Ishikawa (cell line): ENCODE results near the gene QSER1.

Source experiments
- CEBPB ChIP-seq: IDR thresholded peaks from 2 replicates; pipeline ENCODE4 v1.6.1; 2012
- CREB1 ChIP-seq: IDR thresholded peaks from 2 replicates; pipeline ENCODE4 v1.6.1; 2012; ENCODE audit warnings: low read depth
- EGR1 ChIP-seq: IDR thresholded peaks from 2 replicates; pipeline ENCODE4 v1.6.1; 2012
- EP300 ChIP-seq: IDR thresholded peaks from 2 replicates; pipeline ENCODE4 v1.6.1; 2012; ENCODE audit warnings: borderline replicate concordance
- FOXM1 ChIP-seq: IDR thresholded peaks from 2 replicates; pipeline ENCODE4 v1.6.1; 2012; ENCODE audit warnings: low read depth, borderline replicate concordance
- MAX ChIP-seq: IDR thresholded peaks from 2 replicates; pipeline ENCODE4 v1.6.1; 2012
- NFIC ChIP-seq: IDR thresholded peaks from 2 replicates; pipeline ENCODE4 v1.6.1; 2012
- RAD21 ChIP-seq: IDR thresholded peaks from 2 replicates; pipeline ENCODE4 v1.6.1; 2012; ENCODE audit warnings: low read depth
- REST ChIP-seq: IDR thresholded peaks from 2 replicates; pipeline ENCODE4 v1.6.1; 2012; ENCODE audit warnings: low read depth, mild to moderate bottlenecking
- TAF1 ChIP-seq: IDR thresholded peaks from 2 replicates; pipeline ENCODE4 v1.6.1; 2012; ENCODE audit warnings: low read depth, mild to moderate bottlenecking
- TCF12 ChIP-seq: IDR thresholded peaks from 2 replicates; pipeline ENCODE4 v1.6.1; 2012; ENCODE audit warnings: low read depth
- TEAD4 ChIP-seq: IDR thresholded peaks from 2 replicates; pipeline ENCODE4 v1.6.1; 2012
- USF1 ChIP-seq: IDR thresholded peaks from 2 replicates; pipeline ENCODE4 v1.6.1; 2012
- YY1 ChIP-seq: IDR thresholded peaks from 2 replicates; pipeline ENCODE4 v1.6.1; 2012; ENCODE audit warnings: low read depth
- ZBTB7A ChIP-seq: IDR thresholded peaks from 2 replicates; pipeline ENCODE4 v1.6.1; 2012; ENCODE audit warnings: low read depth

The QSER1 gene

GRCh38 chr11:32892355-32893092 lies at the start of gene QSER1:
Gene QSER1 (plus strand): TSS chr11:32892811. CDS start chr11:32893126, 315 bp downstream.
- TF ChIP-seq USF1 (peak; percentile 19; the same call in 1 of the 2 replicates), TAF1 (peak; percentile 36), MAX (peak; percentile 76), EP300 (no peak; the same call in none of the 2 replicates), CEBPB (no peak), YY1 (no peak), REST (peak; percentile 51), FOXM1 (no peak), EGR1 (peak; percentile 32), ZBTB7A (no peak), CREB1 (no peak), NFIC (no peak; the same call in 1 of the 2 replicates), RAD21 (no peak), TEAD4 (no peak)

DNA sequence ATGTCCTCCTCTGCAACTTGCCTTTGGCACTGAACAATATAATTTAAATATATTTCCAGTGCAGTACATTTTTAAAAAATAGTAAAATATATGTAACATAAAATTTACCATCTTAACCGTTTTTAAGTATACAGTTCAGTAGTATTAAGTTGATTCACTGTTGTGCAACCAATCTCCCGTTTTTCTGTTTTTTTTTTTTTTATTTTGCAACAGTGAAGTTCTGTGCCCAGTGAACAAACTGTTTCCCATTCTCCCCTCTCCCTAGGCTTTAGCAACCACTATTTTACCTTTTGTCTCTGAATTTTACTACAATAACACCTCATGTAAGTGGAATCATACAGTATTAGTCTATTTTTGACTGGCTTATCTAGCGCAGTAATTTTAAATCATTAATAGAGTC lies 49.1 kb upstream of the QSER1 start:
- no peak for TF ChIP-seq YY1
- TF ChIP-seq TCF12, result no peak
- no peak for TF ChIP-seq CREB1
- no peak for TF ChIP-seq ZBTB7A
- no peak for TF ChIP-seq EGR1
- no peak for TF ChIP-seq FOXM1
- no peak for TF ChIP-seq TAF1
- no peak for TF ChIP-seq CEBPB
- TF ChIP-seq MAX, result no peak
- TF ChIP-seq REST, result no peak
- no peak for TF ChIP-seq EP300
- no peak for TF ChIP-seq NFIC
- no peak for TF ChIP-seq TEAD4

DNA sequence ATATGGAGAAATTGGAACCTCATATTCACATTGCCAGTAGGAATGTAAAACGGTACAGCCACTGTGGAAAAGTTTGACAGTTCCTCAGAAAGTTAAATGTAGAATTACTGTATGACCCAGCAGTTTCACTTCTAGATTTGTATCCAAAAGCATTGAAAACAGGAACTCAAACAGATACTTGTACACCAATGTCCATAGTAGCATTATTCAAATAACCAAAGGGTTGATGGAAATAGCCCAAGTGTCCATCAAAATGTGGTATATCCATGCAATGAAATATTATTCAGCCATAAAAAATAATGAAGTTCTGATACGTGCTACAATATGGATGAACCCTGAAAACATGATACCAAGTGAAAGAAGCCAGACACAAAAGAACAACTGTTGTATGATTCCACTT lies 45.1 kb upstream of the QSER1 start:
- TF ChIP-seq FOXM1 (no peak), TAF1 (no peak), EGR1 (no peak), MAX (no peak), CEBPB (no peak), YY1 (no peak), USF1 (no peak), RAD21 (no peak), TCF12 (no peak), CREB1 (no peak), ZBTB7A (no peak), EP300 (no peak), TEAD4 (no peak), NFIC (no peak), REST (no peak)

DNA sequence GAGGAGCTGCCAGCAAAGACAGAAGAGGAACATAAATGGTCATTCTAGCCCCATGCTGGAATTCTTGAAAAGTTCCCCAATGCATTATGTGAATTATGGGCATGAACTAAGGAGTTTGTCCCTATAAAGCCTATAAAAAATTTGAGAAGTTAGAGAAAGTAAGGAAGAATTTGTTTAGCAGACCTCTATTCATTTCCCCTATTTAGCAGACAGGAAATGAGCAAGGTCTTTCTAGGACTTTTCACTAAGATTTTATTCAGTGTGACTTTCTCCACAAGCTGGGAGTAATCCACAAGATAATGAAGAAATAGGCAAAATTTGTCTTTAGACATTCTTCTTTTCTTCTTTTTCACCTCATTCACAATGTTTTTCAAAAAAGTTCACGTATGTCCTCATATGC lies 42.9 kb upstream of the QSER1 start:
- TF ChIP-seq ZBTB7A (no peak), USF1 (no peak), REST (no peak), EP300 (no peak), TCF12 (no peak), TAF1 (no peak), NFIC (no peak), EGR1 (no peak), MAX (no peak)
